Measurements from ENCODE around the gene ADCY1. TPM values are rescaled to one million over a fixed set of nuclear protein-coding genes. Genes with fewer than 3 reads are reported as not detected.

Gene ADCY1
- total and polyA plus RNA-seq, 2 experiments from 2014 or later: 15.6 to 22.9 TPM

- no peak overlapping the region for H3K4me3 ChIP-seq
- H3K27ac ChIP-seq: no peak overlapping the region
- H3K9me3 ChIP-seq (ENCODE audit: low read depth): no peaks in the 10 kb centered on the region
- no peak for TF ChIP-seq CTCF (IDR thresholded peaks at IDR 0.05; ENCODE audit: low read depth, low read length)
- DNase-seq (ENCODE audit: low read depth in 1 of 2, low spot score in 1 of 2): no peak
- peaks cover 15% of the 10 kb centered on the region for H3K4me1 ChIP-seq (ENCODE audit: low read depth)
- H3K36me3 ChIP-seq: peaks cover 3% of the 10 kb centered on the region
- no peaks in the 10 kb centered on the region for H3K27me3 ChIP-seq
These were observed 26.9 kb downstream of the ADCY1 start for GRCh38 chr7:45601094-45601493.

- Histone ChIP-seq H3K27me3 (no peaks in the 10 kb centered on the region), H3K36me3 (peaks cover 3% of the 10 kb centered on the region), H3K27ac (no peak overlapping the region), H3K4me3 (no peak overlapping the region), H3K4me1 (ENCODE audit: low read depth) (peaks cover 15% of the 10 kb centered on the region), H3K9me3 (ENCODE audit: low read depth) (no peaks in the 10 kb centered on the region)
- DNase-seq (ENCODE audit: low read depth in 1 of 2, low spot score in 1 of 2): no peak
- TF ChIP-seq CTCF (IDR thresholded peaks at IDR 0.05; ENCODE audit: low read depth, low read length): no peak
These were observed 27.8 kb downstream of the ADCY1 start for GRCh38 chr7:45601816-45602540.

GRCh38 chr7:45606050-45606449, 31.9 kb downstream of the ADCY1 start:
- no peak overlapping the region for H3K27ac ChIP-seq
- no peaks in the 10 kb centered on the region for H3K27me3 ChIP-seq
- no peak for TF ChIP-seq CTCF (IDR thresholded peaks at IDR 0.05; ENCODE audit: low read depth, low read length)
- no peaks in the 10 kb centered on the region for H3K4me1 ChIP-seq (ENCODE audit: low read depth)
- no peak for DNase-seq (ENCODE audit: low read depth in 1 of 2, low spot score in 1 of 2)
- no peak overlapping the region for H3K4me3 ChIP-seq
- no peaks in the 10 kb centered on the region for H3K9me3 ChIP-seq (ENCODE audit: low read depth)
- H3K36me3 ChIP-seq: peaks cover 3% of the 10 kb centered on the region

GRCh38 chr7:45606931-45607330, 32.8 kb downstream of the ADCY1 start:
- no peak for DNase-seq (ENCODE audit: low read depth in 1 of 2, low spot score in 1 of 2)
- TF ChIP-seq CTCF (IDR thresholded peaks at IDR 0.05; ENCODE audit: low read depth, low read length): no peak
- Histone ChIP-seq H3K36me3 (peaks cover 3% of the 10 kb centered on the region), H3K27me3 (no peaks in the 10 kb centered on the region), H3K27ac (no peak overlapping the region), H3K9me3 (ENCODE audit: low read depth) (no peaks in the 10 kb centered on the region), H3K4me3 (no peak overlapping the region), H3K4me1 (ENCODE audit: low read depth) (no peaks in the 10 kb centered on the region)

GRCh38 chr7:45609180-45609579, 35.0 kb downstream of the ADCY1 start:
- no peaks in the 10 kb centered on the region for H3K4me1 ChIP-seq (ENCODE audit: low read depth)
- H3K4me3 ChIP-seq: no peak overlapping the region
- H3K27ac ChIP-seq: no peak overlapping the region
- no peaks in the 10 kb centered on the region for H3K9me3 ChIP-seq (ENCODE audit: low read depth)
- no peaks in the 10 kb centered on the region for H3K27me3 ChIP-seq
- TF ChIP-seq CTCF (IDR thresholded peaks at IDR 0.05; ENCODE audit: low read depth, low read length): no peak
- DNase-seq (ENCODE audit: low read depth in 1 of 2, low spot score in 1 of 2): no peak
- H3K36me3 ChIP-seq: no peaks in the 10 kb centered on the region

Measured in cardiac muscle cell (in vitro differentiated cells and primary cell).